ENCODE data around the gene CHAC2. TPM values are rescaled to one million over a fixed set of nuclear protein-coding genes. Genes with fewer than 3 reads are reported as not detected.

The CHAC2 gene
- total RNA-seq, 1 experiment from 2014 or later, result 8.4 TPM

- DNase-seq (ENCODE audit: low read depth, low spot score) (no peak), ATAC-seq (no peak)
- Histone ChIP-seq H3K4me1 (ENCODE audit: control insufficient read depth in 1 of 2, insufficient read depth in 2 of 2, low read length in 2 of 2) (peaks cover 8 to 21% of the 10 kb centered on the region in 2 experiments; a peak in 3 of 4 replicates), H4K20me1 (ENCODE audit: insufficient read depth) (no peaks in the 10 kb centered on the region), H3K9me2 (ENCODE audit: insufficient read depth) (no peaks in the 10 kb centered on the region), H3K9me3 (ENCODE audit: control insufficient read depth in 1 of 2, insufficient read depth in 1 of 2, low read depth in 1 of 2, low read length in 2 of 2) (no peaks in the 10 kb centered on the region), H3K4me3 (replicated peaks in 1 of 2; ENCODE audit: low read depth in 1 of 2, low read length in 2 of 2) (no peak overlapping the region), H3K27me3 (ENCODE audit: insufficient read depth, low read length) (no peaks in the 10 kb centered on the region), H3K79me2 (ENCODE audit: insufficient read depth, low read length) (peaks cover 70% of the 10 kb centered on the region), H3K9ac (ENCODE audit: low read length) (no peak overlapping the region), H3K4me2 (ENCODE audit: low read length) (no peak overlapping the region), H2AFZ (ENCODE audit: low read depth, low read length, poor library complexity, severe bottlenecking) (no peak overlapping the region), H3K27ac (ENCODE audit: low read depth, low read length) (no peak overlapping the region), H3K36me3 (ENCODE audit: control insufficient read depth in 1 of 2, insufficient read depth in 2 of 2, low read length in 2 of 2) (peaks cover 0 to 4% of the 10 kb centered on the region in 2 experiments; a peak in 1 of 4 replicates)
- RAD21 ChIA-PET (ENCODE audit: low non-redundant PET in 1 of 2, low total read pairs in 2 of 2, uncharacterized antibody in 2 of 2, unreplicated experiment in 2 of 2), result no interaction called here
- CTCF ChIA-PET, result no interaction called here
- no TSS peak for BruUV-seq (replicated peaks)
- TF ChIP-seq SIN3A (IDR thresholded peaks at IDR 0.05; ENCODE audit: low read depth) (no peak), ZFX (IDR thresholded peaks at IDR 0.05) (no peak), SP1 (IDR thresholded peaks at IDR 0.05; ENCODE audit: low read depth) (no peak), CTCF (IDR thresholded peaks at IDR 0.05 in 2 of 3, conservative IDR thresholded peaks at IDR 0.05 in 1 of 3; ENCODE audit: borderline replicate concordance in 1 of 3, insufficient read depth in 1 of 3, low read depth in 2 of 3, low read length in 2 of 3) (no peak), SRF (IDR thresholded peaks at IDR 0.05; ENCODE audit: low read depth) (no peak), EZH2 (IDR thresholded peaks at IDR 0.05) (no peak), YY1 (IDR thresholded peaks at IDR 0.05; ENCODE audit: extremely low read depth, insufficient replicate concordance, low read depth, low read length) (no peak), RAD21 (IDR thresholded peaks at IDR 0.05; ENCODE audit: low read depth) (no peak), EGR1 (IDR thresholded peaks at IDR 0.05; ENCODE audit: low read depth) (no peak), CEBPB (IDR thresholded peaks at IDR 0.05; ENCODE audit: low read depth) (no peak), CBX3 (IDR thresholded peaks at IDR 0.05; ENCODE audit: low read depth) (no peak), ZBTB33 (IDR thresholded peaks at IDR 0.05; ENCODE audit: extremely low read depth, insufficient replicate concordance, low read length) (no peak), JUND (IDR thresholded peaks at IDR 0.05) (no peak), POLR2A (IDR thresholded peaks at IDR 0.05; ENCODE audit: borderline replicate concordance, extremely low read depth, insufficient read depth, insufficient read length) (no peak), ZNF274 (IDR thresholded peaks at IDR 0.05; ENCODE audit: low read depth, low read length) (no peak), FOSL1 (IDR thresholded peaks at IDR 0.05; ENCODE audit: low read depth) (no peak), REST (IDR thresholded peaks at IDR 0.05; ENCODE audit: low read depth) (no peak), TCF7L2 (IDR thresholded peaks at IDR 0.05; ENCODE audit: borderline replicate concordance, extremely low read depth, insufficient read depth, insufficient read length) (no peak)
- intact Hi-C loops (cut with micrococcal nuclease), result no loop called here
- POLR2A ChIA-PET, result interaction anchor here (0.7 kb wide), 1 partner anchor 327 kb away, joined by 3 read pairs; no protein-coding TSS in a partner anchor
These were observed 2.7 kb downstream of the CHAC2 start for GRCh38 chr2:53770264-53770663.
